Measurements from ENCODE around the gene PLEKHA1. TPM values are rescaled to one million over a fixed set of nuclear protein-coding genes. Genes with fewer than 3 reads are reported as not detected.

PLEKHA1 gene
- total RNA-seq, 3 donors from 2014 or later: 24.2 to 38.9 (median 26.2) TPM

DNA sequence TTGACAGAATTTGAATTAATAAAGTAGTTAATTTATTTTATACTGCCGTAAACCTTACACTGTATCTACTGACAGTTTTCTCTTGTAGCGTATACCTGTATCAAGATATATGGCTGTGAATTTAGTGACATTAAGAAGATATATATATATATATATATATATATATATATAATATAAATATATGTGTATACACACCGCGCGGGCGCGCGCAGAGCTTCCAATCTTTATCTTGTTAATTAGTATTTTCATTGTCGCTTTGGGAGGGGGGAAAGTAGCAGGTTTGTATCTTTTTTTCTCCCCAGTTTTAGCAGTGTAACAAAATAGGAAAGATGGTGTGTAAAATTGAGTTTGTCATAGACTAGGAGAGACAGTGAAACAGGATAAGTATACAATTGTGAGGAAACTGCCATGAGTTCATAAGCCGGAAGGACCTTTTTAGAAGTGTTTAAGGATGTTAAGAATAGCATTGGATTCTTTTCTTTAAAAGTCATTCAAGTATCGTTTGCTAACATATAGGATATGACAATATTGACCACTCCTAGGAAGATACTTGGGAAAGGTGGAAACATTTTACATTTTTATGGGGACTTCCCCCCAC is 2.0 kb downstream of the PLEKHA1 start:
- Histone ChIP-seq H3K27me3 (no peaks in the 10 kb centered on the region), H3K4me1 (no peaks in the 10 kb centered on the region), H3K27ac (no peak overlapping the region), H3K36me3 (no peaks in the 10 kb centered on the region), H3K9me3 (no peaks in the 10 kb centered on the region), H3K4me3 (no peak overlapping the region)
- no peak for DNase-seq (ENCODE audit: low spot score in 2 of 2)
- intact Hi-C loops (cut with DNase I; ENCODE audit: low total_unique reads): no loop called here
- TF ChIP-seq POLR2AphosphoS5 (IDR thresholded peaks at IDR 0.05): no peak
- TF ChIP-seq, protein P1, sequence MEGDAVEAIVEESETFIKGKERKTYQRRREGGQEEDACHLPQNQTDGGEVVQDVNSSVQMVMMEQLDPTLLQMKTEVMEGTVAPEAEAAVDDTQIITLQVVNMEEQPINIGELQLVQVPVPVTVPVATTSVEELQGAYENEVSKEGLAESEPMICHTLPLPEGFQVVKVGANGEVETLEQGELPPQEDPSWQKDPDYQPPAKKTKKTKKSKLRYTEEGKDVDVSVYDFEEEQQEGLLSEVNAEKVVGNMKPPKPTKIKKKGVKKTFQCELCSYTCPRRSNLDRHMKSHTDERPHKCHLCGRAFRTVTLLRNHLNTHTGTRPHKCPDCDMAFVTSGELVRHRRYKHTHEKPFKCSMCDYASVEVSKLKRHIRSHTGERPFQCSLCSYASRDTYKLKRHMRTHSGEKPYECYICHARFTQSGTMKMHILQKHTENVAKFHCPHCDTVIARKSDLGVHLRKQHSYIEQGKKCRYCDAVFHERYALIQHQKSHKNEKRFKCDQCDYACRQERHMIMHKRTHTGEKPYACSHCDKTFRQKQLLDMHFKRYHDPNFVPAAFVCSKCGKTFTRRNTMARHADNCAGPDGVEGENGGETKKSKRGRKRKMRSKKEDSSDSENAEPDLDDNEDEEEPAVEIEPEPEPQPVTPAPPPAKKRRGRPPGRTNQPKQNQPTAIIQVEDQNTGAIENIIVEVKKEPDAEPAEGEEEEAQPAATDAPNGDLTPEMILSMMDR (IDR thresholded peaks at IDR 0.05): no peak

- H3K9me3 ChIP-seq: no peaks in the 10 kb centered on the region
- no peaks in the 10 kb centered on the region for H3K36me3 ChIP-seq
- H3K27ac ChIP-seq: no peak overlapping the region
- H3K4me1 ChIP-seq: no peaks in the 10 kb centered on the region
- H3K27me3 ChIP-seq: no peaks in the 10 kb centered on the region
- intact Hi-C loops (cut with DNase I; ENCODE audit: low total_unique reads): no loop called here
- no peak overlapping the region for H3K4me3 ChIP-seq
- TF ChIP-seq POLR2AphosphoS5 (IDR thresholded peaks at IDR 0.05): no peak
- no peak for DNase-seq (ENCODE audit: low spot score in 2 of 2)
Measured at GRCh38 chr10:122379041-122379440, 4.5 kb downstream of the PLEKHA1 start.

GRCh38 chr10:122379537-122379936 is 5.0 kb downstream of the PLEKHA1 start:
- H3K36me3 ChIP-seq: no peaks in the 10 kb centered on the region
- H3K27me3 ChIP-seq: no peaks in the 10 kb centered on the region
- intact Hi-C loops (cut with DNase I; ENCODE audit: low total_unique reads): no loop called here
- H3K4me3 ChIP-seq: no peak overlapping the region
- TF ChIP-seq, protein P1 (IDR thresholded peaks at IDR 0.05): no peak
- TF ChIP-seq POLR2A (IDR thresholded peaks at IDR 0.05) (no peak), POLR2AphosphoS5 (IDR thresholded peaks at IDR 0.05) (no peak)
- no peak for DNase-seq (ENCODE audit: low spot score in 2 of 2)
- no peaks in the 10 kb centered on the region for H3K4me1 ChIP-seq
- H3K27ac ChIP-seq: no peak overlapping the region
- no peaks in the 10 kb centered on the region for H3K9me3 ChIP-seq

GRCh38 chr10:122380703-122381102 is 6.2 kb downstream of the PLEKHA1 start:
- Histone ChIP-seq H3K27ac (no peak overlapping the region), H3K4me3 (no peak overlapping the region), H3K4me1 (no peaks in the 10 kb centered on the region), H3K27me3 (no peaks in the 10 kb centered on the region), H3K9me3 (no peaks in the 10 kb centered on the region), H3K36me3 (no peaks in the 10 kb centered on the region)
- no peak for TF ChIP-seq POLR2A (IDR thresholded peaks at IDR 0.05)
- TF ChIP-seq, protein P1 (IDR thresholded peaks at IDR 0.05): no peak
- TF ChIP-seq POLR2AphosphoS5 (IDR thresholded peaks at IDR 0.05): no peak
- no peak for DNase-seq (ENCODE audit: low spot score in 2 of 2)
- intact Hi-C loops (cut with DNase I; ENCODE audit: low total_unique reads): no loop called here

GRCh38 chr10:122381680-122382079 is 7.2 kb downstream of the PLEKHA1 start:
- Histone ChIP-seq H3K27me3 (no peaks in the 10 kb centered on the region), H3K36me3 (no peaks in the 10 kb centered on the region), H3K27ac (no peak overlapping the region), H3K4me3 (no peak overlapping the region), H3K4me1 (no peaks in the 10 kb centered on the region), H3K9me3 (no peaks in the 10 kb centered on the region)
- intact Hi-C loops (cut with DNase I; ENCODE audit: low total_unique reads): no loop called here
- TF ChIP-seq POLR2AphosphoS5 (IDR thresholded peaks at IDR 0.05): no peak
- no peak for TF ChIP-seq POLR2A (IDR thresholded peaks at IDR 0.05)
- TF ChIP-seq, protein P1 (IDR thresholded peaks at IDR 0.05): no peak
- no peak for DNase-seq (ENCODE audit: low spot score in 2 of 2)

GRCh38 chr10:122386514-122386913 is 12.0 kb downstream of the PLEKHA1 start:
- H3K27ac ChIP-seq: no peak overlapping the region
- intact Hi-C loops (cut with DNase I; ENCODE audit: low total_unique reads): no loop called here
- DNase-seq (ENCODE audit: low spot score in 2 of 2): no peak
- TF ChIP-seq POLR2A (IDR thresholded peaks at IDR 0.05) (no peak), POLR2AphosphoS5 (IDR thresholded peaks at IDR 0.05) (no peak)
- TF ChIP-seq, protein P1 (IDR thresholded peaks at IDR 0.05): no peak
- no peak overlapping the region for H3K4me3 ChIP-seq
- H3K36me3 ChIP-seq: no peaks in the 10 kb centered on the region
- no peaks in the 10 kb centered on the region for H3K27me3 ChIP-seq
- no peaks in the 10 kb centered on the region for H3K4me1 ChIP-seq
- no peaks in the 10 kb centered on the region for H3K9me3 ChIP-seq
